WTC11 (cell line): Measurements from ENCODE around the gene SPRTN. TPM values are rescaled to one million over a fixed set of nuclear protein-coding genes. Genes with fewer than 3 reads are reported as not detected.

Experiments used
- ATAC-seq: fragments of 200-7000 bp; cut with Tn5 transposase; 2 replicates; pipeline ENCODE4 v1.10.0; 2021; ENCODE audit warnings: mild to moderate bottlenecking, moderate library complexity
- CTCF ChIA-PET: fragments of 300-600 bp; sonication (Branson Sonifier 250); formaldehyde crosslinking; loops from one replicate; lab custom pipeline; 2021; ENCODE audit warnings: antibody characterized with exemption; lab: Charles Lee
- POLR2A ChIA-PET: fragments of 350-600 bp; sonication (Branson Sonifier 250); formaldehyde crosslinking; loops from one replicate; lab custom pipeline; 2021; ENCODE audit warnings: antibody characterized with exemption; lab: Charles Lee
- DNase-seq: peaks from one replicate; pipeline ENCODE4 v3.0.0; 2021; ENCODE audit warnings: low spot score
- H3K27ac Mint-ChIP-seq: 2 replicates; pipeline ENCODE4 v1.8.0; 2021; ENCODE audit warnings: mixed read lengths
- H3K27me3 Mint-ChIP-seq: 2 replicates; pipeline ENCODE4 v1.8.0; 2021; ENCODE audit warnings: low read depth, mild to moderate bottlenecking, moderate library complexity, mixed read lengths
- H3K36me3 Mint-ChIP-seq: 2 replicates; pipeline ENCODE4 v1.8.0; 2021; ENCODE audit warnings: mixed read lengths
- H3K4me1 Mint-ChIP-seq: 2 replicates; pipeline ENCODE4 v1.8.0; 2022; ENCODE audit warnings: mixed read lengths
- H3K4me3 Mint-ChIP-seq: 2 replicates; pipeline ENCODE4 v1.8.0; 2021; ENCODE audit warnings: mild to moderate bottlenecking, moderate library complexity, mixed read lengths
- H3K9me3 Mint-ChIP-seq: 2 replicates; pipeline ENCODE4 v1.8.0; 2021; ENCODE audit warnings: mixed read lengths
- ATF2 ChIP-seq: sonication (generic); formaldehyde crosslinking; IDR thresholded peaks from 2 replicates; pipeline ENCODE4 v1.8.1; 2022; ENCODE audit warnings: low read depth, missing genetic modification reagents, borderline replicate concordance
- CDX4 ChIP-seq: fragments of 250-450 bp; sonication (Bioruptor Pico); IDR thresholded peaks from 2 replicates; pipeline ENCODE4 v1.9.0; 2021; ENCODE audit warnings: moderate library complexity, mild to moderate bottlenecking, inconsistent platforms, borderline replicate concordance
- CREB1 ChIP-seq: sonication (generic); formaldehyde crosslinking; IDR thresholded peaks from 2 replicates; pipeline ENCODE4 v1.8.0; 2023; ENCODE audit warnings: mild to moderate bottlenecking, missing genetic modification reagents
- CREM ChIP-seq: sonication (generic); formaldehyde crosslinking; IDR thresholded peaks from 2 replicates; pipeline ENCODE4 v1.8.1; 2022; ENCODE audit warnings: mild to moderate bottlenecking, missing genetic modification reagents, moderate library complexity
- E2F4 ChIP-seq: sonication (generic); formaldehyde crosslinking; IDR thresholded peaks from 2 replicates; pipeline ENCODE4 v1.8.1; 2022; ENCODE audit warnings: low read depth, mild to moderate bottlenecking, moderate library complexity, missing genetic modification reagents, borderline replicate concordance
- E2F5 ChIP-seq: sonication (generic); formaldehyde crosslinking; IDR thresholded peaks from 2 replicates; pipeline ENCODE4 v1.8.1; 2022; ENCODE audit warnings: mild to moderate bottlenecking, moderate library complexity, missing genetic modification reagents
- ERG ChIP-seq: fragments of 250-450 bp; sonication (Bioruptor Pico); IDR thresholded peaks from 2 replicates; pipeline ENCODE4 v1.8.0; 2021; ENCODE audit warnings: mild to moderate bottlenecking
- FOXP1 ChIP-seq: sonication (generic); formaldehyde crosslinking; IDR thresholded peaks from 2 replicates; pipeline ENCODE4 v1.8.0; 2022; ENCODE audit warnings: missing genetic modification reagents, mild to moderate bottlenecking, moderate library complexity, borderline replicate concordance
- FOXP4 ChIP-seq: sonication (generic); formaldehyde crosslinking; IDR thresholded peaks from 2 replicates; pipeline ENCODE4 v1.8.0; 2022; ENCODE audit warnings: mild to moderate bottlenecking, missing genetic modification reagents
- GRHL2 ChIP-seq: fragments of 250-450 bp; sonication (Bioruptor Pico); IDR thresholded peaks from 2 replicates; pipeline ENCODE4 v1.8.0; 2022; ENCODE audit warnings: mild to moderate bottlenecking, moderate library complexity; ENCODE audit not compliant: insufficient replicate concordance, severe bottlenecking
- IRF1 ChIP-seq: sonication (generic); formaldehyde crosslinking; IDR thresholded peaks from 2 replicates; pipeline ENCODE4 v1.8.0; 2023; ENCODE audit warnings: missing genetic modification reagents
- IRF2 ChIP-seq: sonication (generic); formaldehyde crosslinking; IDR thresholded peaks from 2 replicates; pipeline ENCODE4 v1.8.0; 2022; ENCODE audit warnings: low read depth, missing genetic modification reagents, borderline replicate concordance
- JAZF1 ChIP-seq: fragments of 250-450 bp; sonication (Bioruptor Pico); IDR thresholded peaks from 2 replicates; pipeline ENCODE4 v1.9.0; 2021; ENCODE audit warnings: moderate library complexity, mild to moderate bottlenecking, inconsistent platforms
- MLX ChIP-seq: sonication (generic); formaldehyde crosslinking; IDR thresholded peaks from 2 replicates; pipeline ENCODE4 v1.8.1; 2023; ENCODE audit warnings: mild to moderate bottlenecking, missing genetic modification reagents, moderate library complexity
- NFE2L1 ChIP-seq: sonication (generic); formaldehyde crosslinking; IDR thresholded peaks from 2 replicates; pipeline ENCODE4 v1.8.1; 2023; ENCODE audit warnings: missing genetic modification reagents
- NFYB ChIP-seq: sonication (generic); formaldehyde crosslinking; conservative IDR thresholded peaks from 2 replicates; pipeline ENCODE4 v1.8.0; 2022; ENCODE audit warnings: low read depth, missing genetic modification reagents
- NR2C2 ChIP-seq: sonication (generic); formaldehyde crosslinking; IDR thresholded peaks from 2 replicates; pipeline ENCODE4 v1.8.0; 2022; ENCODE audit warnings: mild to moderate bottlenecking, missing genetic modification reagents
- RORB ChIP-seq: fragments of 250-450 bp; sonication (Bioruptor Pico); IDR thresholded peaks from 2 replicates; pipeline ENCODE4 v1.9.0; 2021; ENCODE audit warnings: mild to moderate bottlenecking
- SP1 ChIP-seq: sonication (generic); formaldehyde crosslinking; conservative IDR thresholded peaks from 2 replicates; pipeline ENCODE4 v1.8.1; 2022; ENCODE audit warnings: missing genetic modification reagents
- TEAD1 ChIP-seq: sonication (generic); formaldehyde crosslinking; IDR thresholded peaks from 2 replicates; pipeline ENCODE4 v1.8.0; 2022; ENCODE audit warnings: mild to moderate bottlenecking, missing genetic modification reagents
- ZBTB21 ChIP-seq: sonication (generic); formaldehyde crosslinking; IDR thresholded peaks from 2 replicates; pipeline ENCODE4 v1.8.1; 2023; ENCODE audit warnings: mild to moderate bottlenecking, missing genetic modification reagents, borderline replicate concordance
- ZNF138 ChIP-seq: sonication (generic); formaldehyde crosslinking; conservative IDR thresholded peaks from 2 replicates; pipeline ENCODE4 v1.8.1; 2022; ENCODE audit warnings: mild to moderate bottlenecking, moderate library complexity, missing genetic modification reagents
- ZNF416 ChIP-seq: fragments of 250-450 bp; sonication (Bioruptor Pico); IDR thresholded peaks from 2 replicates; pipeline ENCODE4 v1.9.0; 2021; ENCODE audit warnings: mild to moderate bottlenecking, inconsistent platforms
- ZNF512 ChIP-seq: sonication (generic); formaldehyde crosslinking; IDR thresholded peaks from 2 replicates; pipeline ENCODE4 v1.8.1; 2022; ENCODE audit warnings: missing genetic modification reagents, borderline replicate concordance
- total RNA-seq: library from RNA; stranded (reverse); gene quantifications from 3 replicates; pipeline ENCODE4 v1.2.3, GENCODE V29; 2021

Gene SPRTN
- total RNA-seq, 1 experiment from 2014 or later, result 14.6 TPM

- DNase-seq (no peak), ATAC-seq (no peak)
- POLR2A ChIA-PET, result no interaction called here
- CTCF ChIA-PET, result no interaction called here
- Mint-ChIP-seq H3K4me1 (peaks cover 11% of the 10 kb centered on the region), H3K27me3 (no peaks in the 10 kb centered on the region), H3K36me3 (no peaks in the 10 kb centered on the region), H3K9me3 (no peaks in the 10 kb centered on the region), H3K27ac (no peak overlapping the region), H3K4me3 (no peak overlapping the region)
- no peak for TF ChIP-seq NFE2L1 (CRISPR knock-in tag)
- TF ChIP-seq E2F5 (CRISPR knock-in tag), result no peak
- TF ChIP-seq CREB1 (CRISPR knock-in tag), result no peak
- no peak for TF ChIP-seq E2F4 (CRISPR knock-in tag)
- TF ChIP-seq CDX4 (CRISPR knock-in tag), result no peak
- TF ChIP-seq RORB (CRISPR knock-in tag), result no peak
- TF ChIP-seq ZNF416 (CRISPR knock-in tag), result no peak
- no peak for TF ChIP-seq IRF1 (CRISPR knock-in tag)
- TF ChIP-seq TEAD1, result no peak
- TF ChIP-seq GRHL2 (CRISPR knock-in tag), result no peak
- no peak for TF ChIP-seq ZNF138
- TF ChIP-seq, all 79 proteins: peak for 0
Observed at GRCh38 chr1:231329483-231329882, 8.6 kb upstream of the SPRTN start.

- DNase-seq (no peak), ATAC-seq (no peak)
- Mint-ChIP-seq H3K27me3 (peaks cover 3% of the 10 kb centered on the region), H3K4me1 (peaks cover 31% of the 10 kb centered on the region), H3K4me3 (no peak overlapping the region), H3K27ac (no peak overlapping the region), H3K9me3 (no peaks in the 10 kb centered on the region), H3K36me3 (0 out of 2 replicates have a peak, but pooled peaks cover 6% of the 10 kb centered on the region)
- ChIA-PET POLR2A (no interaction called here), CTCF (interaction anchor here (1.0 kb wide), 1 partner anchor 17 kb away, joined by 3 read pairs; no protein-coding TSS in a partner anchor)
- TF ChIP-seq FOXP4 (CRISPR knock-in tag), result no peak
- no peak for TF ChIP-seq NFYB (CRISPR knock-in tag)
- TF ChIP-seq ZBTB21 (CRISPR knock-in tag), result no peak
- no peak for TF ChIP-seq ATF2
- no peak for TF ChIP-seq JAZF1 (CRISPR knock-in tag)
- no peak for TF ChIP-seq ZNF512 (CRISPR knock-in tag)
- no peak for TF ChIP-seq SP1 (CRISPR knock-in tag)
- no peak for TF ChIP-seq IRF1 (CRISPR knock-in tag)
- TF ChIP-seq MLX (CRISPR knock-in tag), result no peak
- no peak for TF ChIP-seq ERG
- no peak for TF ChIP-seq CREM (CRISPR knock-in tag)
- no peak for TF ChIP-seq FOXP1 (CRISPR knock-in tag)
- TF ChIP-seq ZNF138, result no peak
- TF ChIP-seq NFE2L1 (CRISPR knock-in tag), result no peak
- no peak for TF ChIP-seq NR2C2 (CRISPR knock-in tag)
- no peak for TF ChIP-seq IRF2
- no peak for TF ChIP-seq ZNF416 (CRISPR knock-in tag)
Observed at GRCh38 chr1:231332761-231333160, 5.3 kb upstream of the SPRTN start.
